Stimulated activated CD4-positive, alpha-beta T cell treated with anti-CD3 and anti-CD28 coated beads, Interleukin-2, amount 100 ng/mL, for 48 hours (primary cell): ENCODE results near the gene EFNA5.

Experiments
- DNase-seq, 2 donors: peaks; one replicate each; pipeline ENCODE4 v3.0.0-alpha.2; 2020

Gene EFNA5

GRCh38 chr5:107542831-107543231 is 127.9 kb downstream of the EFNA5 start:
- no peak for DNase-seq

DNA sequence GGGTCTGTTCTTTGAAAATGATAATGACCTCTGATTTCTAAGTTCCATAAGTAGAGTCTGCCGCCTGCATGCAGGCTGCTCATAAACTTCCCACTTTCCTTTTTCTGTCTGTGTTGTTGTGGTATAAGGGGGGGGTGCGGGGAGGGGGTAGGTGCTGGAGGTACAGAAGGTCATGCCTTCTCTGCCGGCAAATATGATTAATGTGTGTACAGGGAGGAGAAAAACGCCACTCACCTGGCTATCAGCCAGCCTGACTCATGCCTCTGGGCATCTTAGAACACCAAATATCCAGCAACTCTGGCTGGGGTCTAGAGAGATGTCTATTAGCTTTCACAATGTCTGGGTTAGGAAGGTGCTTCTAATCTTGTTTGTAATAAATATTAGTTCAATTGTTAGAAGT is 128.3 kb downstream of the EFNA5 start:
- DNase-seq, result no peak

GRCh38 chr5:107541400-107541799 is 129.3 kb downstream of the EFNA5 start:
- DNase-seq, result no peak

- DNase-seq, result no peak
These were observed 130.9 kb downstream of the EFNA5 start for GRCh38 chr5:107539726-107540330.

- no peak for DNase-seq
These were observed 131.8 kb downstream of the EFNA5 start for GRCh38 chr5:107538805-107539445.

GRCh38 chr5:107538331-107538730 is 132.4 kb downstream of the EFNA5 start:
- DNase-seq, result no peak

DNA sequence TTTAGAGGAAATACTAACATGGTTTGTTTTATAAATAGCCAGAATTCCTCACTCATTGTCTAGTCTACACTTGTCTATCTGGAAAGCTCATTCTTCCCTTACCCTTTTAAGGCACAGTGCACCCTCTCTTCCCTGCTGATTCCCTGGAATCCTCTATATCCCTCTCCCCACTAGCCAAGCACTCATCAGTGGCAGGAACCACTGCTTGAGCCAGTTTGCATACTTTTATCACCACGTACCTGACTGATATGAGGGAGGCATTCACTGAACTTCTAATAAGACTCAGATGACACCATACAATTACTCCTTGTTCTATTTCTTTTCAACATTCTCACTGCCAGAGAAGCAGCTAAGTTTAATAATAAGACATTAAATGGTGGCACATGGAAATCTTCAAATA is 134.9 kb downstream of the EFNA5 start:
- DNase-seq, result no peak

DNA sequence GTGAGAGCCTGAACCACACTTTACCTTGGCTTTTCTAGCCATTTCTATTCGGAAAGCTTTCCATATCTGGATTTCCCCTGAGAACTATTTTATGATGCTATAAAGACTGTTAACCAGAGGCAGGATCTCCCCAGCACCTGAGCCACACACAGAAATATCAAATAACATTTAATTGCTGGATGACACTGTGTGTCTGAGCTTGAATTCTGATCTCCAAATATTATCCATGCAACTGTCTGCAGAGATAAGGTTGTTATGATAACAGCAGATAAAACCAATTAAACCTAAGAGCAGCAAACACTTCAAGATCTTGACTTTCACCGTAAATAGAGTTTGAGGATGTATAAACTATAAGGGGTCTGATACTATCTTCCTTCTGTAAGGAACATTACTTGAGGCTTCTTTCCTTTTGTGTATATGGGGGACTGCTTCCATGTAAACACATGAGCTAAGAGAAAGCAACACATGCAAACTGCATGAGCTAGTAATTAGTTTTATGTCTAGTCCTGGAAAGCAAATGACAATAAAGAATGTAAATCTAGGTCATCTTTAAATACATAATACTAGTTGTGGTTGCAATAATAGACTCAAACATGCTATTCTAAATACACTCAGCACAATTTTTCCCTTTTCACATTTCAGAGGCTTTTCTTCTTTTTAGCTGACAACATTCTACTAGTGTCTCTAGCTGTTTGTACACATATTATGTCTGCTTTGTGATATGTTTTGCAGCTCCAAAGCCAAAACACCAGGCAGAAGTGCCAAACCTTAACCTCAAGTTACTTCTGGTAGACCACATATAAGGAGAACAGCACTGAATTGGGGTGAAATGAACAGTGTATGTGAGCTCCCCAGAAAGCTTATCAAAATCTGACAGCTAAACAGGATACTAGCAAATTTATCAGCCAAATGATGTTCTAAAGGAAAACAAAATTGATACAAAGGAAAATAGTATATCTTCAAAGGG is 136.5 kb downstream of the EFNA5 start:
- no peak for DNase-seq

DNA sequence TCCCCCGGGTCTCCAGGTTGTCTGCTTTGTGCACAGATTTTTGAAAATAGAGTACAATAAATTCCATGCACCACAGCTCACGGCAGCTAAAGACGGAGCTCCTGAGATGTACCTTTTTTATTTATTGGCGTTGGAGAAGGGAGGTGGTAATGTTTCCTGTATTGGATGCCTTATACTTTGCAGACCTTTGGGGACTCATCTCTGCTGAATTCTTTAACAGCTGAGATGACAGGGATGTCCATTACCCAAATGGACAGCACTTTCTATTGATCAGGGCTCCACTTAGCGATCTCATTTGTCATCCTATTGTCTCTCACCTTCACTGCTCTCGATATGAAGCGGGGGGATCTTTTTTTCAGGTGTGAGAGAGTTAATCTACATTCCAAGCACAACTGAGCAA is 137.8 kb downstream of the EFNA5 start:
- DNase-seq, result no peak

DNA sequence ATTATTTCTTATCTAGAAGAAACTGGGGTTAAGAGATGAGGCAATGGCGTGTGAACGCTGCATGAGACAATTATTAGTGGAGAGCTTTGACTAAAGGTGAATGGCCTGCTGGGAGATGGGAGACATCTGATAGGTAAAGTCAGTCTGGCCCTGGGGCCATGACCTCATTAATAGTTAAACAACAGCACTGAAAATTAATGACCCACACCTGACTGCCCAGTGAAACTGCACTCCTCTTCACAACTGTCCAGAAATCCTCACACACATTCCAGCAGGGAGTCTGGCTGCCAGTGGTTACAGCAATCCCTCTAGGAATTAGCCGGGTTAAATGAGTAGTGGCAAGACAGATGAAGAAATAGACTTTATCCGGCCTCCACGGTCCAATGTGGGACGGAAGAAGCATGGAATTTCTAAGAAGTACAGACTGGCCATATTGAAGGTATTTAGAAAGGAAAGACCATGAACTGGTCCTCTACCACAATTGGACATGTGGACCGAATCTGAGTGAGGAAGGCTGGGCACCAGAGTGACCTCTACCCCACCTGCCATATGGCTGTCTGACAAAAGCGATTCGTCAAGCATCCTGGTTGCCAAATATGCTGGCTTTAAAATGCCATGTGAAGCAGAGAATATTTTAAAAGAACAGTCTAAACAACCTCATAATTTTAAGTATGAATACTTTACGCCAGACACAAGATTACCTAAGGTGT is 138.4 kb downstream of the EFNA5 start:
- DNase-seq, result no peak

DNA sequence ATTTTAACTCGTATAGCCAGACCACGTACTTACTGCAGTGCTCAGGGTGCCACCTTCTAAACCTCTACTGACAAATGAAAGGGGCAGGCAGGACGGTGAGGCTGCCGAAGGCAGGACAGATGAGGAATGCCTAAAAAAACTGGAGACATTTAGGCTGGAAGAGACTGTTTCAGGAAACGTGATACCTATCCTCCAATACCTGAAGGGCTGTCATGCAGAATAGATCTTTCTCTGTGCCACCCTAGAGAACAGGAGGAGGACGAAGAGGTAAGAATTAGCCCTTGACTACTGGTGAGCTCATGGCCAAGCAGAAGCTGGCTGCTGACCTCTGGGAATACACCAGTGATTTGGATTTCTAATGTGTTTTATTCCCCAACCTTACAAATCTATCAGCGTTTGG is 139.4 kb downstream of the EFNA5 start:
- no peak for DNase-seq

GRCh38 chr5:107529618-107530017 is 141.1 kb downstream of the EFNA5 start:
- no peak for DNase-seq

GRCh38 chr5:107526270-107526937 is 144.3 kb downstream of the EFNA5 start:
- DNase-seq, result no peak

GRCh38 chr5:107524111-107524510 is 146.6 kb downstream of the EFNA5 start:
- no peak for DNase-seq

GRCh38 chr5:107523029-107523680 is 147.6 kb downstream of the EFNA5 start:
- DNase-seq, result no peak

DNA sequence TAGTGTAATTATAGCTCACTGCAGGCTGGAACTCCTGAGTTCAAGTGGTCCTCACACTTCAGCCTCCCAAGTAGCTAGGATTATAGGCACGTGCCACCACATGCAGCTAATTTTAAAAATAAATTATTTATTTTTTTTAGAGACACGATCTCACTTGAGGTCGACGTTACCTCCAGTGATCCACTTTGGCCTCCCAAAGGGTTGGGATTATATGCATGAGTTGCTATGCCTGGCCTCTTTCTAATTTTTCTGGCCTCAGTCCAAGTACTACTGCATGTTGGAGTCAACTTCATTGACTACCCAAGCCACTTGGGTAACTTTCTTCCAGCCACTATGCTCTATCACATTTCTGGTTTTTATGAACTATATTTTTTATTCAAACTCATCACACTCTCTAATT is 148.3 kb downstream of the EFNA5 start:
- no peak for DNase-seq

- DNase-seq, result no peak
These were observed 150.8 kb downstream of the EFNA5 start for GRCh38 chr5:107519900-107520354.

DNA sequence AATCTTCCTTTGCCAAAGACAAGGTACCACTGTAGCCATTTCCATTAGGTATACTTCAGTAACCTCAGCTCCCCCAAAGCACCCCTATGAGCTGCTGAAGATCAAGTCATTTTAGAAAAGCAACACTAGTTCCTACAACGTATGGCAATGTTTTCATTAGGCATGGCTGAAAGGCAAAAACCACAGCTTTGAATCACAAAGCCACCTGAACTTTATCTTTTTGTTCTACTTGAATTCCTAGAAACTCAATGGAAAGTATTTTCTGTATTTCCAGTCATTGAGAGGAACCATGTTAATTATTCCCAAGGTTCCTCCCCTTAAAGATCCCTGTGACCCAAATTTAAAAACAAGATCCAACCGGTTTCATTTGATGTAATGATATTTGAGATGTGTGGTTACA is 152.1 kb downstream of the EFNA5 start:
- DNase-seq, result no peak

DNA sequence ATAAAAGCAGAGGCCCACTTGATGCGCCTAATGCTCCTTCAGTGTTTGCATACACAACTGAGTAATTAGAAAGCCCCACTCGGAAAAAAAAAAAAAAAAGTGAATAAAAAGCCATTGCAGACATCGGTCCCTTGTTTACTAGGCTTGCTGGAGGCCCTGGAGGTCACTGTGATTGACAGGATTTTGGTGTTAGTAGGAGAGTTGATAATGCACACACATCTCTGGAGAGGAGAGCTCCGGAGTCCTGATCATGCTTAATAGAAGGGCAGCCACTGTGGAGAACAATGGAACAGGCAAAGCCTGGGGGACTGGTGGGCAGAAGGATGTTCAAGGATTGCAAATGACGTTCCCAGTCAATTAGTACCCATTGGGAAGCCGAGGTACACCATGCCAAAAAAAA is 152.5 kb downstream of the EFNA5 start:
- no peak for DNase-seq

GRCh38 chr5:107517185-107518033 is 153.3 kb downstream of the EFNA5 start:
- no peak for DNase-seq
